H1 (cell line): ENCODE data around the gene PLXNB1. TPM values are rescaled to one million over a fixed set of nuclear protein-coding genes. Genes with fewer than 3 reads are reported as not detected.

ENCODE experiments used
- CTCF ChIA-PET: fragments of 300-600 bp; sonication (Branson Sonifier 250); formaldehyde crosslinking; loops from one replicate; lab custom pipeline; 2021; ENCODE audit not compliant: partially characterized antibody; lab: Charles Lee
- POLR2A ChIA-PET: fragments of 300-600 bp; sonication (Branson Sonifier 250); formaldehyde crosslinking; loops from one replicate; lab custom pipeline; 2021; ENCODE audit warnings: inconsistent platforms; ENCODE audit not compliant: partially characterized antibody; lab: Charles Lee
- DNase-seq, 2 experiments: peaks; one replicate each; pipeline versions ENCODE4 v3.0.0 to v3.0.0-alpha.2; 2010 to 2022; ENCODE audit warnings: low spot score in 2 of 2, low read depth in 1 of 2, mixed read lengths in 1 of 2
- FAIRE-seq: peaks from 2 replicates; lab custom pipeline; 2011; peaks lifted over from hg19 to GRCh38; lab: Jason Lieb, UNC
- H2AFZ ChIP-seq: 2 replicates; pipeline ENCODE4 v1.8.1; 2012; ENCODE audit warnings: low read length, inconsistent platforms
- H2AK5ac ChIP-seq: 2 replicates; pipeline ENCODE4 v1.6.1; 2013; ENCODE audit warnings: low read depth, low read length
- H2BK120ac ChIP-seq: replicated peaks from 2 replicates; pipeline ENCODE3; 2013; ENCODE audit warnings: low read depth, low read length, inconsistent platforms
- H2BK12ac ChIP-seq: 2 replicates; pipeline ENCODE4 v1.6.1; 2013; ENCODE audit warnings: low read depth, low read length
- H2BK15ac ChIP-seq: 2 replicates; pipeline ENCODE4 v1.6.1; 2013; ENCODE audit warnings: low read length
- H2BK20ac ChIP-seq: 2 replicates; pipeline ENCODE4 v1.6.1; 2013; ENCODE audit warnings: low read length
- H2BK5ac ChIP-seq: 2 replicates; pipeline ENCODE4 v1.6.1; 2013; ENCODE audit warnings: low read depth, low read length
- H3K14ac ChIP-seq: 2 replicates; pipeline ENCODE4 v1.6.1; 2013; ENCODE audit warnings: inconsistent platforms; ENCODE audit not compliant: insufficient read length
- H3K18ac ChIP-seq: 2 replicates; pipeline ENCODE4 v1.6.1; 2013; ENCODE audit warnings: low read length; ENCODE audit errors: extremely low read depth
- H3K23ac ChIP-seq: 2 replicates; pipeline ENCODE4 v1.6.1; 2013; ENCODE audit warnings: inconsistent platforms; ENCODE audit not compliant: insufficient read length
- H3K23me2 ChIP-seq: 2 replicates; pipeline ENCODE4 v1.6.1; 2013; ENCODE audit warnings: low read depth, low read length
- H3K27ac ChIP-seq: 2 replicates; pipeline ENCODE4 v1.6.1; 2011; ENCODE audit warnings: low read depth, low read length, inconsistent platforms
- H3K27me3 ChIP-seq, 4 experiments: replicated peaks in 1 of 4; 1 replicate in 1 of 4; 2 replicates in 3 of 4; pipeline versions ENCODE4 v1.6.1 to v1.8.1; 2011 to 2013; ENCODE audit warnings: low read length in 3 of 4, mild to moderate bottlenecking in 3 of 4, inconsistent platforms in 2 of 4, mixed read lengths in 2 of 4, moderate library complexity in 1 of 4; ENCODE audit not compliant: control insufficient read depth in 3 of 4, insufficient read depth in 3 of 4; ENCODE audit errors: extremely low read depth in 1 of 4
- H3K36me3 ChIP-seq, 4 experiments: 2 replicates each; pipeline versions ENCODE4 v1.6.1 to v1.8.1; 2011 to 2013; ENCODE audit warnings: mild to moderate bottlenecking in 4 of 4, low read length in 3 of 4, moderate library complexity in 2 of 4, control low read depth in 1 of 4, inconsistent platforms in 1 of 4; ENCODE audit not compliant: insufficient read depth in 4 of 4, control insufficient read depth in 2 of 4
- H3K4ac ChIP-seq: replicated peaks from 2 replicates; pipeline ENCODE3; 2013; ENCODE audit warnings: low read length, low read depth, mixed read lengths, inconsistent platforms; ENCODE audit not compliant: insufficient read length
- H3K4me1 ChIP-seq, 4 experiments: replicated peaks in 1 of 4; 1 replicate in 1 of 4; 2 replicates in 3 of 4; pipeline versions ENCODE4 v1.6.1 to v1.8.1; 2011 to 2013; ENCODE audit warnings: low read length in 3 of 4, inconsistent platforms in 2 of 4, mixed read lengths in 1 of 4; ENCODE audit not compliant: insufficient read depth in 4 of 4, control insufficient read depth in 3 of 4
- H3K4me2 ChIP-seq, 2 experiments: 2 replicates each; pipeline versions ENCODE4 v1.6.1 to v1.8.1; 2011 to 2013; ENCODE audit warnings: low read depth in 2 of 2, low read length in 2 of 2, control low read depth in 1 of 2, inconsistent platforms in 1 of 2, mild to moderate bottlenecking in 1 of 2; ENCODE audit not compliant: insufficient read depth in 1 of 2
- H3K4me3 ChIP-seq, 4 experiments: fragments of 200-600, 300-600 bp in 1 of 4; sonication (generic), shearing (Covaris generic), sonication (Bioruptor Twin) in 1 of 4; 2 replicates each; pipeline versions ENCODE4 v1.5.1 to v1.8.1; 2011 to 2016; ENCODE audit warnings: low read length in 4 of 4, low read depth in 3 of 4, control low read depth in 2 of 4, inconsistent platforms in 2 of 4, mild to moderate bottlenecking in 2 of 4, mixed read lengths in 1 of 4, moderate library complexity in 1 of 4; ENCODE audit not compliant: insufficient read depth in 2 of 4; ENCODE audit errors: extremely low read depth in 1 of 4
- H3K56ac ChIP-seq: replicated peaks from 2 replicates; pipeline ENCODE3; 2013; ENCODE audit warnings: low read depth, mild to moderate bottlenecking, mixed read lengths, low read length, inconsistent platforms; ENCODE audit not compliant: insufficient read length
- H3K79me1 ChIP-seq: 2 replicates; pipeline ENCODE4 v1.6.1; 2013; ENCODE audit warnings: low read depth, low read length, control low read depth
- H3K79me2 ChIP-seq, 2 experiments: 2 replicates each; pipeline versions ENCODE4 v1.6.1 to v1.8.1; 2012 to 2013; ENCODE audit warnings: low read length in 2 of 2, mild to moderate bottlenecking in 2 of 2, inconsistent platforms in 1 of 2; ENCODE audit not compliant: insufficient read depth in 2 of 2, control insufficient read depth in 1 of 2
- H3K9ac ChIP-seq, 4 experiments: replicated peaks in 1 of 4; 1 replicate in 1 of 4; 2 replicates in 3 of 4; pipeline versions ENCODE4 v1.6.1 to v1.8.1; 2011 to 2013; ENCODE audit warnings: low read depth in 3 of 4, low read length in 3 of 4, control low read depth in 2 of 4, mild to moderate bottlenecking in 2 of 4, moderate library complexity in 2 of 4, inconsistent platforms in 1 of 4; ENCODE audit errors: extremely low read depth in 1 of 4
- H3K9me3 ChIP-seq, 2 experiments: 2 replicates each; pipeline versions ENCODE4 v1.6.1 to v1.8.1; 2012 to 2013; ENCODE audit warnings: mild to moderate bottlenecking in 2 of 2, moderate library complexity in 2 of 2, control low read depth in 1 of 2, inconsistent platforms in 1 of 2, low read depth in 1 of 2, low read length in 1 of 2, mixed read lengths in 1 of 2; ENCODE audit not compliant: insufficient read depth in 2 of 2
- H4K20me1 ChIP-seq, 2 experiments: replicated peaks in 1 of 2; 2 replicates each; pipeline versions ENCODE3 to v1.8.1; 2011 to 2013; ENCODE audit warnings: inconsistent platforms in 2 of 2, low read length in 2 of 2, mild to moderate bottlenecking in 1 of 2; ENCODE audit not compliant: insufficient read depth in 2 of 2, control insufficient read depth in 1 of 2
- H4K5ac ChIP-seq: 2 replicates; pipeline ENCODE4 v1.6.1; 2013; ENCODE audit warnings: low read length, low read depth, mixed read lengths, inconsistent platforms; ENCODE audit not compliant: insufficient read length
- H4K8ac ChIP-seq: 2 replicates; pipeline ENCODE4 v1.8.0; 2013; ENCODE audit warnings: mild to moderate bottlenecking, moderate library complexity, low read length, inconsistent platforms; ENCODE audit not compliant: insufficient read depth; ENCODE audit errors: extremely low read depth
- H4K91ac ChIP-seq: replicated peaks from 2 replicates; pipeline ENCODE3; 2013; ENCODE audit warnings: low read length, mixed read lengths, inconsistent platforms; ENCODE audit not compliant: insufficient read length
- ATF3 ChIP-seq: IDR thresholded peaks from 2 replicates; pipeline ENCODE4 v1.6.1; 2011; ENCODE audit warnings: low read depth, mild to moderate bottlenecking, low read length; ENCODE audit not compliant: insufficient read depth
- CHD1 ChIP-seq: IDR thresholded peaks from 2 replicates; pipeline ENCODE4 v1.6.1; 2012; ENCODE audit warnings: low read depth, low read length, improper control_type of control experiment
- CREB1 ChIP-seq: IDR thresholded peaks from 2 replicates; pipeline ENCODE4 v1.6.1; 2012; ENCODE audit warnings: inconsistent platforms
- RAD21 ChIP-seq, 2 experiments: IDR thresholded peaks in 1 of 2; conservative IDR thresholded peaks in 1 of 2; 2 replicates each; pipeline ENCODE4 v1.6.1; 2011; ENCODE audit warnings: low read depth in 2 of 2, low read length in 2 of 2, improper control_type of control experiment in 1 of 2, inconsistent platforms in 1 of 2, mild to moderate bottlenecking in 1 of 2, moderate library complexity in 1 of 2
- RNF2 ChIP-seq: fragments of 200-900, 300-1000 bp; sonication (generic); IDR thresholded peaks from 2 replicates; pipeline ENCODE4 v1.7.1; 2016; ENCODE audit warnings: borderline replicate concordance, low read depth, mild to moderate bottlenecking, antibody characterized with exemption, low read length; ENCODE audit not compliant: poor library complexity, severe bottlenecking; ENCODE audit errors: missing control alignments
- SIN3A ChIP-seq, 2 experiments: IDR thresholded peaks in 1 of 2; conservative IDR thresholded peaks in 1 of 2; 2 replicates each; pipeline ENCODE4 v1.6.1; 2011 to 2012; ENCODE audit warnings: low read length in 2 of 2, improper control_type of control experiment in 1 of 2, low read depth in 1 of 2, mild to moderate bottlenecking in 1 of 2
- SP4 ChIP-seq: IDR thresholded peaks from 2 replicates; pipeline ENCODE4 v1.6.1; 2012; ENCODE audit warnings: low read length, inconsistent platforms
- TAF1 ChIP-seq: IDR thresholded peaks from 2 replicates; pipeline ENCODE4 v1.6.1; 2011; ENCODE audit warnings: mild to moderate bottlenecking, low read depth, low read length
- TAF7 ChIP-seq: optimal IDR thresholded peaks from 2 replicates; pipeline ENCODE3; 2011; ENCODE audit warnings: low read depth, mild to moderate bottlenecking, inconsistent platforms, low read length, moderate library complexity, borderline replicate concordance
- ZNF274 ChIP-seq: IDR thresholded peaks from 2 replicates; pipeline ENCODE4 v1.7.0; 2012; ENCODE audit warnings: low read length, borderline replicate concordance; ENCODE audit errors: extremely low read depth
- WGBS, 2 experiments: shearing (Covaris generic) in 1 of 2; methylation state at CpG; one replicate each; pipeline versions ENCODE4 v1.1.6 to v1.1.7; 2013 to 2015; ENCODE audit warnings: low lambda C conversion rate in 2 of 2, mixed read lengths in 2 of 2, inconsistent platforms in 1 of 2, low coverage in 1 of 2, missing lambda C conversion rate in 1 of 2; ENCODE audit not compliant: insufficient replicate concordance in 2 of 2, insufficient coverage in 1 of 2, insufficient read length in 1 of 2; ENCODE audit errors: extremely low coverage in 1 of 2, missing lambda C conversion rate in 1 of 2; 5-methylcytosine and 5-hydroxymethylcytosine counted together
- polyA plus RNA-seq, 7 experiments: library from polyadenylated mRNA; depleted of rRNA in 3 of 7; stranded (reverse) in 5 of 7; unstranded in 2 of 7; fragments of >200 nt in 5 of 7; fragments of 200-250 nt in 2 of 7; gene quantifications; 1 replicate in 5 of 7; 2 replicates in 1 of 7; 4 replicates in 1 of 7; pipeline versions ENCODE4 v1.2.1 to v1.2.3, GENCODE V29; 2011 to 2013; ENCODE audit warnings: missing spikeins in 2 of 7, mixed read lengths in 2 of 7
- total RNA-seq: library from RNA; stranded (reverse); fragmentation: NEBNext Ultra II Directional; extraction: Animal tissue kit (Norgen Biotek cat#: 25700); gene quantifications from 2 replicates; pipeline ENCODE4 v1.2.1, GENCODE V29; 2021

PLXNB1 gene
- total and polyA plus RNA-seq, 2 of the 8 experiments (the other 6 are each of a cell fraction or from before 2014, with no cell fraction given): 109 to 114 TPM

- Histone ChIP-seq H3K9ac (no peak overlapping the region), H3K4me1 (peaks cover 0 to 8% (median 4%) of the 10 kb centered on the region in 4 experiments; a peak in 4 of 7 replicates), H3K4me2 (0 out of 4 replicates have a peak overlapping the region, but pooled peaks of 1 of the 2 experiments have one; percentile 12), H3K4ac (peak overlapping the region; percentile 0), H3K23ac (no peak overlapping the region), H4K91ac (no peak overlapping the region), H2BK15ac (no peak overlapping the region), H4K8ac (no peak overlapping the region), H2AFZ (no peak overlapping the region), H3K18ac (no peak overlapping the region), H3K27ac (no peak overlapping the region), H3K27me3 (no peaks in the 10 kb centered on the region), H3K56ac (no peak overlapping the region), H2BK20ac (no peak overlapping the region), H2BK120ac (no peak overlapping the region), H2BK5ac (no peak overlapping the region), H2BK12ac (no peak overlapping the region), H3K4me3 (no peak overlapping the region), H2AK5ac (no peak overlapping the region), H3K79me2 (peaks cover 5 to 36% of the 10 kb centered on the region in 2 experiments; a peak in 3 of 4 replicates), H3K36me3 (peaks cover 4 to 26% (median 12%) of the 10 kb centered on the region in 4 experiments; a peak in 6 of 8 replicates), H3K9me3 (no peaks in the 10 kb centered on the region), H3K23me2 (peaks cover 3% of the 10 kb centered on the region; the same call in 1 of the 2 replicates), H4K5ac (no peak overlapping the region), H3K14ac (no peak overlapping the region), H4K20me1 (peaks cover 0 to 4% of the 10 kb centered on the region in 2 experiments), H3K79me1 (peaks cover 3% of the 10 kb centered on the region; the same call in 1 of the 2 replicates)
- DNase-seq (peak; percentile 84 to 93), FAIRE-seq (peak; percentile 91)
- POLR2A ChIA-PET: interaction anchor here (0.6 to 31.5 kb wide), 26 partner anchors 7 to 248 kb away, joined by 3 to 650 read pairs (median 4); partner anchors contain the start of genes ATRIP, CCDC51, CDC25A and CELSR3
- 54% methylated on average over 7 of the region's 7 CpGs; no CpG with 5 or more reads in 1 of the 2 experiments for WGBS, 2 experiments
- CTCF ChIA-PET: interaction anchor here (0.5 to 7.7 kb wide), 98 partner anchors 9 to 958 kb away, joined by 3 to 220 read pairs (median 5); partner anchors contain the start of genes ATRIP and SLC26A6
- TF ChIP-seq TAF1: no peak
- TF ChIP-seq CHD1: no peak
- no peak for TF ChIP-seq RNF2
- no peak; the same call in 1 of the 2 replicates for TF ChIP-seq SP4
- peak; percentile 55 to 67; a peak in 1 of 4 replicates for TF ChIP-seq SIN3A (conservative IDR thresholded peaks at IDR 0.05 in 1 of 2, IDR thresholded peaks at IDR 0.05 in 1 of 2; ENCODE audit: low read depth in 1 of 2, low read length in 2 of 2)
- no peak for TF ChIP-seq ZNF274
- peak; percentile 55 for TF ChIP-seq TAF7
- peak; percentile 70 for TF ChIP-seq CREB1
- peak; percentile 94 to 96 for TF ChIP-seq RAD21 (IDR thresholded peaks at IDR 0.05 in 1 of 2, conservative IDR thresholded peaks at IDR 0.05 in 1 of 2; ENCODE audit: low read depth in 2 of 2, low read length in 2 of 2)
- peak; percentile 87; the same call in 1 of the 2 replicates for TF ChIP-seq ATF3
These were observed 6.0 kb upstream of the PLXNB1 start for GRCh38 chr3:48435774-48436476.
